Karpas-422 (cell line): ENCODE data around the gene NOVA2. TPM values are rescaled to one million over a fixed set of nuclear protein-coding genes. Genes with fewer than 3 reads are reported as not detected.
"Not testable (repeated sequence)": the region's sequence is repeated elsewhere in the genome, so short reads cannot be mapped to it uniquely, and the experiment has no call there.

Source experiments
- DNase-seq: peaks from one replicate; pipeline ENCODE4 v3.0.0-alpha.2; 2015
- H2AFZ ChIP-seq: fragments of 200-600 bp; sonication (generic); 2 replicates; pipeline ENCODE4 v1.6.1; 2014; ENCODE audit warnings: antibody characterized with exemption, low read length, mixed read lengths
- H3K27ac ChIP-seq: fragments of 200-600 bp; sonication (generic); 2 replicates; pipeline ENCODE4 v1.5.1; 2014; ENCODE audit warnings: mild to moderate bottlenecking, low read length, moderate library complexity
- H3K27me3 ChIP-seq: fragments of 200-600 bp; sonication (generic); 2 replicates; pipeline ENCODE4 v1.6.1; 2014; ENCODE audit warnings: low read length, mixed read lengths
- H3K36me3 ChIP-seq: fragments of 200-600 bp; sonication (generic); 2 replicates; pipeline ENCODE4 v1.6.1; 2014; ENCODE audit warnings: low read length, mixed read lengths; ENCODE audit not compliant: insufficient read depth
- H3K4me1 ChIP-seq: fragments of 200-600 bp; sonication (generic); 2 replicates; pipeline ENCODE4 v1.6.1; 2014; ENCODE audit warnings: mild to moderate bottlenecking, low read length, mixed read lengths
- H3K4me2 ChIP-seq: fragments of 200-600 bp; sonication (generic); 2 replicates; pipeline ENCODE4 v1.6.1; 2014; ENCODE audit warnings: low read length, low read depth, mild to moderate bottlenecking; ENCODE audit not compliant: poor library complexity, severe bottlenecking
- H3K4me3 ChIP-seq: fragments of 200-600 bp; sonication (generic); 2 replicates; pipeline ENCODE4 v1.5.1; 2014; ENCODE audit warnings: mild to moderate bottlenecking, antibody characterized with exemption, low read length, mixed read lengths
- H3K79me2 ChIP-seq: fragments of 200-600 bp; sonication (generic); 2 replicates; pipeline ENCODE4 v1.6.1; 2014; ENCODE audit warnings: mild to moderate bottlenecking, low read length, mixed read lengths
- H3K9ac ChIP-seq: fragments of 200-600 bp; sonication (generic); 2 replicates; pipeline ENCODE4 v1.6.0; 2014; ENCODE audit warnings: low read length
- H3K9me2 ChIP-seq: fragments of 200-600 bp; sonication (generic), shearing (Covaris generic); replicated peaks from 2 replicates; pipeline ENCODE4 v1.6.0; 2014; ENCODE audit warnings: mild to moderate bottlenecking, low read length, moderate library complexity; ENCODE audit not compliant: insufficient read depth
- H3K9me3 ChIP-seq: fragments of 300-700, 200-600 bp; sonication (generic); 2 replicates; pipeline ENCODE4 v1.6.1; 2014; ENCODE audit warnings: low read length, mixed read lengths
- H4K20me1 ChIP-seq: fragments of 200-600 bp; sonication (generic); 2 replicates; pipeline ENCODE4 v1.6.1; 2014; ENCODE audit warnings: mild to moderate bottlenecking, antibody characterized with exemption, low read length, low read depth; ENCODE audit not compliant: insufficient read depth
- total RNA-seq: library from RNA; depleted of rRNA; stranded (reverse); fragments of >200 nt; shearing (Covaris generic); gene quantifications from 2 replicates; pipeline ENCODE4 v1.2.3, GENCODE V29; 2014; ENCODE audit warnings: low replicate concordance

Gene NOVA2
- total RNA-seq, 1 experiment from 2014 or later = not detected

- not testable (repeated sequence) for H4K20me1 ChIP-seq, DNase-seq, H3K9me2 ChIP-seq, H3K4me3 ChIP-seq, H3K4me2 ChIP-seq, H3K36me3 ChIP-seq, H3K27ac ChIP-seq, H3K4me1 ChIP-seq, H3K9ac ChIP-seq, H2AFZ ChIP-seq, H3K27me3 ChIP-seq, H3K9me3 ChIP-seq
- H3K79me2 ChIP-seq = peaks cover 15% of the 10 kb centered on the region
Measured at GRCh38 chr19:45895983-45896599, 77.6 kb downstream of the NOVA2 start.

- DNase-seq = no peak
Measured at GRCh38 chr19:45895519-45895972, 78.1 kb downstream of the NOVA2 start.

GRCh38 chr19:45890877-45891276 is 82.8 kb downstream of the NOVA2 start:
- no peak for DNase-seq
- H4K20me1 ChIP-seq = no peaks in the 10 kb centered on the region
- H3K4me1 ChIP-seq = peaks cover 15% of the 10 kb centered on the region
- H3K27me3 ChIP-seq = no peaks in the 10 kb centered on the region
- H3K9me3 ChIP-seq = no peaks in the 10 kb centered on the region
- no peak overlapping the region for H3K4me2 ChIP-seq
- H3K4me3 ChIP-seq = no peak overlapping the region
- no peaks in the 10 kb centered on the region for H3K36me3 ChIP-seq
- H3K9ac ChIP-seq = no peak overlapping the region
- H3K79me2 ChIP-seq = no peaks in the 10 kb centered on the region
- H2AFZ ChIP-seq = no peak overlapping the region
- no peaks in the 10 kb centered on the region for H3K9me2 ChIP-seq
- H3K27ac ChIP-seq = no peak overlapping the region

More at GRCh38 chr19:45895519-45895972, 78.1 kb downstream of the NOVA2 start:
- H4K20me1 ChIP-seq = no peaks in the 10 kb centered on the region
- H3K9me2 ChIP-seq = no peaks in the 10 kb centered on the region
- H3K4me3 ChIP-seq = no peak overlapping the region
- no peaks in the 10 kb centered on the region for H3K9me3 ChIP-seq
- no peak overlapping the region for H3K9ac ChIP-seq
- H3K27ac ChIP-seq = no peak overlapping the region
- peaks cover 2% of the 10 kb centered on the region; the same call in 1 of the 2 replicates for H3K4me1 ChIP-seq
- H3K27me3 ChIP-seq = no peaks in the 10 kb centered on the region
- H3K4me2 ChIP-seq = no peak overlapping the region
- H2AFZ ChIP-seq = no peak overlapping the region
- peaks cover 8% of the 10 kb centered on the region; the same call in 1 of the 2 replicates for H3K36me3 ChIP-seq
- H3K79me2 ChIP-seq = peaks cover 9% of the 10 kb centered on the region

GRCh38 chr19:45889210-45889885 is 84.3 kb downstream of the NOVA2 start:
- no peak for DNase-seq
- Histone ChIP-seq H3K4me3 (no peak overlapping the region), H3K9me2 (no peaks in the 10 kb centered on the region), H3K27me3 (no peaks in the 10 kb centered on the region), H3K36me3 (no peaks in the 10 kb centered on the region), H3K4me2 (no peak overlapping the region), H3K4me1 (peaks cover 24% of the 10 kb centered on the region), H3K9me3 (no peaks in the 10 kb centered on the region), H3K9ac (no peak overlapping the region), H2AFZ (no peak overlapping the region), H3K79me2 (peaks cover 13% of the 10 kb centered on the region), H4K20me1 (peaks cover 4% of the 10 kb centered on the region; the same call in 1 of the 2 replicates), H3K27ac (no peak overlapping the region)

- Histone ChIP-seq H3K79me2 (peaks cover 18% of the 10 kb centered on the region), H3K9me3 (no peaks in the 10 kb centered on the region), H3K27me3 (no peaks in the 10 kb centered on the region), H3K4me1 (peaks cover 35% of the 10 kb centered on the region), H3K4me2 (peak overlapping the region; percentile 68), H3K36me3 (no peaks in the 10 kb centered on the region; the same call in 1 of the 2 replicates), H3K9me2 (no peaks in the 10 kb centered on the region), H3K4me3 (peak overlapping the region; percentile 96), H4K20me1 (peaks cover 20% of the 10 kb centered on the region; the same call in 1 of the 2 replicates), H3K27ac (peak overlapping the region; percentile 52; the same call in 1 of the 2 replicates), H2AFZ (no peak overlapping the region), H3K9ac (peak overlapping the region; percentile 96)
- no peak for DNase-seq
Measured at GRCh38 chr19:45887200-45887710, 86.4 kb downstream of the NOVA2 start.

GRCh38 chr19:45886427-45887199 is 87.1 kb downstream of the NOVA2 start:
- Histone ChIP-seq H3K4me2 (peak overlapping the region; percentile 68), H2AFZ (0 out of 2 replicates have a peak overlapping the region, but pooled peaks have one; percentile 15), H3K27ac (peak overlapping the region; percentile 71), H3K9ac (peak overlapping the region; percentile 96), H3K79me2 (peaks cover 18% of the 10 kb centered on the region), H3K9me3 (no peaks in the 10 kb centered on the region), H3K4me1 (peaks cover 35% of the 10 kb centered on the region), H3K4me3 (peak overlapping the region; percentile 96), H3K36me3 (no peaks in the 10 kb centered on the region; the same call in 1 of the 2 replicates), H3K27me3 (no peaks in the 10 kb centered on the region), H4K20me1 (peaks cover 21% of the 10 kb centered on the region; the same call in 1 of the 2 replicates), H3K9me2 (no peaks in the 10 kb centered on the region)
- DNase-seq = peak; percentile 97

GRCh38 chr19:45885556-45886426 is 87.9 kb downstream of the NOVA2 start, which contains the start of gene IRF2BP1:
Gene IRF2BP1 (minus strand): TSS chr19:45886141. CDS start chr19:45885774, 367 bp downstream.
- no peaks in the 10 kb centered on the region for H3K9me2 ChIP-seq
- H3K36me3 ChIP-seq = no peaks in the 10 kb centered on the region; the same call in 1 of the 2 replicates
- H3K27me3 ChIP-seq = no peaks in the 10 kb centered on the region
- peak within 1 kb of the TSS; percentile 68 for H3K4me2 ChIP-seq
- peaks cover 21% of the 10 kb centered on the region; the same call in 1 of the 2 replicates for H4K20me1 ChIP-seq
- peak within 1 kb of the TSS; percentile 96 for H3K9ac ChIP-seq
- H3K4me3 ChIP-seq = peak within 1 kb of the TSS; percentile 96
- H3K4me1 ChIP-seq = peaks cover 35% of the 10 kb centered on the region
- H2AFZ ChIP-seq = peak within 1 kb of the TSS; percentile 71; the same call in 1 of the 2 replicates
- H3K27ac ChIP-seq = peak within 1 kb of the TSS; percentile 71
- DNase-seq = peak; percentile 97
- no peaks in the 10 kb centered on the region for H3K9me3 ChIP-seq
- peaks cover 18% of the 10 kb centered on the region for H3K79me2 ChIP-seq
